SJSA1 (cell line): ENCODE data around the gene SCNN1B. TPM values are rescaled to one million over a fixed set of nuclear protein-coding genes. Genes with fewer than 3 reads are reported as not detected.
"Not testable (repeated sequence)": the region's sequence is repeated elsewhere in the genome, so short reads cannot be mapped to it uniquely, and the experiment has no call there.

Experiments used
- DNase-seq, 2 experiments: peaks; one replicate each; pipeline ENCODE4 v3.0.0-alpha.2; 2015 to 2020; ENCODE audit warnings: low spot score in 2 of 2, low read depth in 1 of 2
- H3K27ac ChIP-seq: fragments of 250-450 bp; sonication (Bioruptor Pico); 2 replicates; pipeline ENCODE4 v1.5.1; 2020; ENCODE audit warnings: mild to moderate bottlenecking, moderate library complexity
- H3K27me3 ChIP-seq: fragments of 250-450 bp; sonication (Bioruptor Pico); replicated peaks from 2 replicates; pipeline ENCODE4 v1.5.1; 2020; ENCODE audit warnings: mild to moderate bottlenecking, moderate library complexity
- H3K36me3 ChIP-seq: fragments of 250-450 bp; sonication (Bioruptor Pico); 2 replicates; pipeline ENCODE4 v1.5.1; 2020; ENCODE audit warnings: mild to moderate bottlenecking
- H3K4me1 ChIP-seq: fragments of 250-450 bp; sonication (Bioruptor Pico); replicated peaks from 2 replicates; pipeline ENCODE4 v1.6.1; 2021; ENCODE audit warnings: mild to moderate bottlenecking
- H3K4me3 ChIP-seq: fragments of 250-450 bp; sonication (Bioruptor Pico); 2 replicates; pipeline ENCODE4 v1.5.1; 2020; ENCODE audit warnings: mild to moderate bottlenecking
- H3K9me3 ChIP-seq: fragments of 250-450 bp; sonication (Bioruptor Pico); replicated peaks from 2 replicates; pipeline ENCODE4 v1.5.1; 2020; ENCODE audit warnings: mild to moderate bottlenecking
- total RNA-seq: library from RNA; depleted of rRNA; stranded (reverse); fragments of >200 nt; shearing (Covaris generic); gene quantifications from 2 replicates; pipeline ENCODE4 v1.2.3, GENCODE V29; 2014

SCNN1B gene
- total RNA-seq, 1 experiment from 2014 or later = not detected

- no peak overlapping the region for H3K27ac ChIP-seq
- no peak overlapping the region for H3K4me3 ChIP-seq
- H3K27me3 ChIP-seq = no peaks in the 10 kb centered on the region
- DNase-seq = no peak
- no peaks in the 10 kb centered on the region for H3K4me1 ChIP-seq
- H3K9me3 ChIP-seq = no peaks in the 10 kb centered on the region
- H3K36me3 ChIP-seq = no peaks in the 10 kb centered on the region
Observed at GRCh38 chr16:23359092-23359760, 57.1 kb downstream of the SCNN1B start.

- no peak for DNase-seq
- H3K9me3 ChIP-seq = no peaks in the 10 kb centered on the region
- no peak overlapping the region for H3K4me3 ChIP-seq
- H3K36me3 ChIP-seq = no peaks in the 10 kb centered on the region
- no peaks in the 10 kb centered on the region for H3K27me3 ChIP-seq
- H3K4me1 ChIP-seq = no peaks in the 10 kb centered on the region
- no peak overlapping the region for H3K27ac ChIP-seq
Observed at GRCh38 chr16:23362460-23363317, 60.6 kb downstream of the SCNN1B start.

- DNase-seq = no peak
- H3K27me3 ChIP-seq = no peaks in the 10 kb centered on the region
- no peak overlapping the region for H3K27ac ChIP-seq
Observed at GRCh38 chr16:23365602-23366240, 63.6 kb downstream of the SCNN1B start.

GRCh38 chr16:23366341-23366740, 64.2 kb downstream of the SCNN1B start:
- not testable (repeated sequence) for H3K4me3 ChIP-seq, H3K27me3 ChIP-seq, H3K4me1 ChIP-seq, H3K27ac ChIP-seq, DNase-seq, H3K36me3 ChIP-seq, H3K9me3 ChIP-seq

More at GRCh38 chr16:23365602-23366240, 63.6 kb downstream of the SCNN1B start:
- Histone ChIP-seq H3K9me3 (no peaks in the 10 kb centered on the region), H3K4me3 (no peak overlapping the region), H3K36me3 (no peaks in the 10 kb centered on the region), H3K4me1 (no peaks in the 10 kb centered on the region)

GRCh38 chr16:23367564-23367963, 65.5 kb downstream of the SCNN1B start:
- H3K9me3 ChIP-seq = no peaks in the 10 kb centered on the region
- no peak overlapping the region for H3K27ac ChIP-seq
- DNase-seq = no peak
- H3K4me3 ChIP-seq = no peak overlapping the region
- no peaks in the 10 kb centered on the region for H3K36me3 ChIP-seq
- H3K4me1 ChIP-seq = no peaks in the 10 kb centered on the region
- no peaks in the 10 kb centered on the region for H3K27me3 ChIP-seq

GRCh38 chr16:23367988-23368387, 65.9 kb downstream of the SCNN1B start:
- no peaks in the 10 kb centered on the region for H3K36me3 ChIP-seq
- no peak overlapping the region for H3K4me3 ChIP-seq
- DNase-seq = no peak
- no peaks in the 10 kb centered on the region for H3K27me3 ChIP-seq
- no peak overlapping the region for H3K27ac ChIP-seq
- H3K9me3 ChIP-seq = no peaks in the 10 kb centered on the region
- no peaks in the 10 kb centered on the region for H3K4me1 ChIP-seq

GRCh38 chr16:23368469-23368868, 66.4 kb downstream of the SCNN1B start:
- DNase-seq = no peak
- Histone ChIP-seq H3K4me3 (no peak overlapping the region), H3K27me3 (no peaks in the 10 kb centered on the region), H3K9me3 (no peaks in the 10 kb centered on the region), H3K36me3 (no peaks in the 10 kb centered on the region), H3K4me1 (no peaks in the 10 kb centered on the region), H3K27ac (no peak overlapping the region)

GRCh38 chr16:23369416-23369815, 67.3 kb downstream of the SCNN1B start:
- no peaks in the 10 kb centered on the region for H3K4me1 ChIP-seq
- no peak overlapping the region for H3K4me3 ChIP-seq
- no peak for DNase-seq
- no peak overlapping the region for H3K27ac ChIP-seq
- H3K36me3 ChIP-seq = no peaks in the 10 kb centered on the region
- H3K9me3 ChIP-seq = no peaks in the 10 kb centered on the region
- H3K27me3 ChIP-seq = no peaks in the 10 kb centered on the region

GRCh38 chr16:23371368-23371767, 69.3 kb downstream of the SCNN1B start:
- H3K4me1 ChIP-seq = no peaks in the 10 kb centered on the region
- no peaks in the 10 kb centered on the region for H3K27me3 ChIP-seq
- DNase-seq = no peak
- H3K4me3 ChIP-seq = no peak overlapping the region
- no peaks in the 10 kb centered on the region for H3K36me3 ChIP-seq
- no peaks in the 10 kb centered on the region for H3K9me3 ChIP-seq
- no peak overlapping the region for H3K27ac ChIP-seq

- H3K9me3 ChIP-seq = no peaks in the 10 kb centered on the region
- H3K27ac ChIP-seq = no peak overlapping the region
- H3K27me3 ChIP-seq = no peaks in the 10 kb centered on the region
- no peak overlapping the region for H3K4me3 ChIP-seq
- no peak for DNase-seq
- H3K36me3 ChIP-seq = no peaks in the 10 kb centered on the region
- H3K4me1 ChIP-seq = no peaks in the 10 kb centered on the region
Observed at GRCh38 chr16:23373436-23374219, 71.5 kb downstream of the SCNN1B start.

GRCh38 chr16:23374721-23375510, 72.8 kb downstream of the SCNN1B start:
- Histone ChIP-seq H3K4me1 (no peaks in the 10 kb centered on the region), H3K4me3 (no peak overlapping the region), H3K9me3 (no peaks in the 10 kb centered on the region), H3K36me3 (no peaks in the 10 kb centered on the region), H3K27me3 (no peaks in the 10 kb centered on the region), H3K27ac (no peak overlapping the region)
- DNase-seq = no peak

- Histone ChIP-seq H3K36me3 (no peaks in the 10 kb centered on the region), H3K4me1 (no peaks in the 10 kb centered on the region), H3K27ac (no peak overlapping the region), H3K9me3 (no peaks in the 10 kb centered on the region), H3K4me3 (no peak overlapping the region), H3K27me3 (no peaks in the 10 kb centered on the region)
- DNase-seq = no peak
Observed at GRCh38 chr16:23375643-23376042, 73.5 kb downstream of the SCNN1B start.
